ENCODE data around the gene KRTAP5-10. TPM values are rescaled to one million over a fixed set of nuclear protein-coding genes. Genes with fewer than 3 reads are reported as not detected.
"Not testable (repeated sequence)": the region's sequence is repeated elsewhere in the genome, so short reads cannot be mapped to it uniquely, and the experiment has no call there.

Gene KRTAP5-10
- total RNA-seq, 1 donor from 2014 or later, result not detected

GRCh38 chr11:71568704-71569349 is 3.5 kb downstream of the KRTAP5-10 start:
- H3K4me3 Mint-ChIP-seq, result no peak overlapping the region
- H3K27me3 Mint-ChIP-seq (ENCODE audit: insufficient read depth), result no peaks in the 10 kb centered on the region
- no peak for DNase-seq (ENCODE audit: low spot score)
- H3K27ac Mint-ChIP-seq, result no peak overlapping the region
- intact Hi-C loops (cut with micrococcal nuclease), result loop anchor here (1.0 kb wide), 1 partner anchor 9 kb away; no protein-coding TSS in a partner anchor
- no peaks in the 10 kb centered on the region for H3K4me1 Mint-ChIP-seq (ENCODE audit: low read depth)
- no peaks in the 10 kb centered on the region for H3K36me3 Mint-ChIP-seq (ENCODE audit: low read depth)
- H3K9me3 Mint-ChIP-seq, result no peaks in the 10 kb centered on the region

- intact Hi-C loops (cut with micrococcal nuclease); H3K27ac Mint-ChIP-seq; H3K36me3 Mint-ChIP-seq (ENCODE audit: low read depth); DNase-seq (ENCODE audit: low spot score); H3K4me3 Mint-ChIP-seq; H3K9me3 Mint-ChIP-seq; H3K4me1 Mint-ChIP-seq (ENCODE audit: low read depth); H3K27me3 Mint-ChIP-seq (ENCODE audit: insufficient read depth): not testable (repeated sequence)
Measured at GRCh38 chr11:71571101-71571850, 5.9 kb downstream of the KRTAP5-10 start.

GRCh38 chr11:71572811-71573210 is 7.4 kb downstream of the KRTAP5-10 start:
- no peak overlapping the region for H3K27ac Mint-ChIP-seq
- no peaks in the 10 kb centered on the region for H3K4me1 Mint-ChIP-seq (ENCODE audit: low read depth)
- H3K27me3 Mint-ChIP-seq (ENCODE audit: insufficient read depth), result no peaks in the 10 kb centered on the region
- no peaks in the 10 kb centered on the region for H3K36me3 Mint-ChIP-seq (ENCODE audit: low read depth)
- intact Hi-C loops (cut with micrococcal nuclease), result no loop called here
- no peak for DNase-seq (ENCODE audit: low spot score)
- no peaks in the 10 kb centered on the region for H3K9me3 Mint-ChIP-seq
- H3K4me3 Mint-ChIP-seq, result no peak overlapping the region

GRCh38 chr11:71574418-71574817 is 9.1 kb downstream of the KRTAP5-10 start:
- H3K36me3 Mint-ChIP-seq (ENCODE audit: low read depth), result no peaks in the 10 kb centered on the region
- H3K4me1 Mint-ChIP-seq (ENCODE audit: low read depth), result no peaks in the 10 kb centered on the region
- H3K9me3 Mint-ChIP-seq, result no peaks in the 10 kb centered on the region
- intact Hi-C loops (cut with micrococcal nuclease), result no loop called here
- H3K4me3 Mint-ChIP-seq, result no peak overlapping the region
- H3K27me3 Mint-ChIP-seq (ENCODE audit: insufficient read depth), result no peaks in the 10 kb centered on the region
- no peak overlapping the region for H3K27ac Mint-ChIP-seq
- no peak for DNase-seq (ENCODE audit: low spot score)

- peaks cover 9% of the 10 kb centered on the region for H3K4me1 Mint-ChIP-seq (ENCODE audit: low read depth)
Measured at GRCh38 chr11:71575723-71576424, 10.5 kb downstream of the KRTAP5-10 start.

GRCh38 chr11:71576688-71577465 is 11.5 kb downstream of the KRTAP5-10 start:
- intact Hi-C loops (cut with micrococcal nuclease); DNase-seq (ENCODE audit: low spot score); H3K27ac Mint-ChIP-seq; H3K9me3 Mint-ChIP-seq; H3K36me3 Mint-ChIP-seq (ENCODE audit: low read depth); H3K4me3 Mint-ChIP-seq; H3K27me3 Mint-ChIP-seq (ENCODE audit: insufficient read depth): not testable (repeated sequence)
- peaks cover 19% of the 10 kb centered on the region for H3K4me1 Mint-ChIP-seq (ENCODE audit: low read depth)

More at GRCh38 chr11:71575723-71576424, 10.5 kb downstream of the KRTAP5-10 start:
- intact Hi-C loops (cut with micrococcal nuclease), result no loop called here
- Mint-ChIP-seq H3K27me3 (ENCODE audit: insufficient read depth) (peaks cover 2% of the 10 kb centered on the region), H3K9me3 (no peaks in the 10 kb centered on the region), H3K27ac (no peak overlapping the region), H3K4me3 (no peak overlapping the region), H3K36me3 (ENCODE audit: low read depth) (no peaks in the 10 kb centered on the region)
- DNase-seq (ENCODE audit: low spot score), result no peak

GRCh38 chr11:71577469-71578004 is 12.2 kb downstream of the KRTAP5-10 start:
- Mint-ChIP-seq H3K4me3 (no peak overlapping the region), H3K4me1 (ENCODE audit: low read depth) (peaks cover 20% of the 10 kb centered on the region), H3K27ac (no peak overlapping the region), H3K9me3 (no peaks in the 10 kb centered on the region), H3K36me3 (ENCODE audit: low read depth) (no peaks in the 10 kb centered on the region), H3K27me3 (ENCODE audit: insufficient read depth) (peaks cover 8% of the 10 kb centered on the region)
- no peak for DNase-seq (ENCODE audit: low spot score)
- intact Hi-C loops (cut with micrococcal nuclease), result loop anchor here (1.0 kb wide), 1 partner anchor 9 kb away; no protein-coding TSS in a partner anchor

- not testable (repeated sequence) for H3K27ac Mint-ChIP-seq, H3K4me3 Mint-ChIP-seq
- H3K4me1 Mint-ChIP-seq (ENCODE audit: low read depth), result peaks cover 20% of the 10 kb centered on the region
Measured at GRCh38 chr11:71579513-71579912, 14.2 kb downstream of the KRTAP5-10 start.

GRCh38 chr11:71580057-71581003 is 15.0 kb downstream of the KRTAP5-10 start:
- no peak overlapping the region for H3K27ac Mint-ChIP-seq
- H3K4me1 Mint-ChIP-seq (ENCODE audit: low read depth), result peaks cover 20% of the 10 kb centered on the region
- no peaks in the 10 kb centered on the region for H3K9me3 Mint-ChIP-seq
- DNase-seq (ENCODE audit: low spot score), result no peak
- intact Hi-C loops (cut with micrococcal nuclease), result no loop called here
- no peak overlapping the region for H3K4me3 Mint-ChIP-seq
- no peaks in the 10 kb centered on the region for H3K36me3 Mint-ChIP-seq (ENCODE audit: low read depth)
- peaks cover 10% of the 10 kb centered on the region for H3K27me3 Mint-ChIP-seq (ENCODE audit: insufficient read depth)

More at GRCh38 chr11:71579513-71579912, 14.2 kb downstream of the KRTAP5-10 start:
- H3K9me3 Mint-ChIP-seq; DNase-seq (ENCODE audit: low spot score); intact Hi-C loops (cut with micrococcal nuclease); H3K36me3 Mint-ChIP-seq (ENCODE audit: low read depth): not testable (repeated sequence)
- H3K27me3 Mint-ChIP-seq (ENCODE audit: insufficient read depth), result peaks cover 10% of the 10 kb centered on the region

- Mint-ChIP-seq H3K4me1 (ENCODE audit: low read depth) (peaks cover 20% of the 10 kb centered on the region), H3K36me3 (ENCODE audit: low read depth) (no peaks in the 10 kb centered on the region), H3K9me3 (no peaks in the 10 kb centered on the region), H3K27ac (no peak overlapping the region), H3K4me3 (no peak overlapping the region), H3K27me3 (ENCODE audit: insufficient read depth) (peaks cover 10% of the 10 kb centered on the region)
- DNase-seq (ENCODE audit: low spot score), result no peak
- intact Hi-C loops (cut with micrococcal nuclease), result no loop called here
Measured at GRCh38 chr11:71581826-71582225, 16.5 kb downstream of the KRTAP5-10 start.

GRCh38 chr11:71582309-71582895 is 17.0 kb downstream of the KRTAP5-10 start, which contains the start of gene KRTAP5-11:
TSS of gene KRTAP5-11 (minus strand) at chr11:71582875. CDS start at chr11:71582837, 38 bp downstream.
- no peaks in the 10 kb centered on the region for H3K36me3 Mint-ChIP-seq (ENCODE audit: low read depth)
- H3K4me1 Mint-ChIP-seq (ENCODE audit: low read depth), result peaks cover 20% of the 10 kb centered on the region
- H3K4me3 Mint-ChIP-seq, result no peak within 1 kb of the TSS
- DNase-seq (ENCODE audit: low spot score), result no peak
- intact Hi-C loops (cut with micrococcal nuclease), result no loop called here
- H3K27me3 Mint-ChIP-seq (ENCODE audit: insufficient read depth), result peaks cover 12% of the 10 kb centered on the region
- no peaks in the 10 kb centered on the region for H3K9me3 Mint-ChIP-seq
- H3K27ac Mint-ChIP-seq, result no peak within 1 kb of the TSS

All from activated T-helper 1 cell treated with anti-CD3 and anti-CD28 coated beads, Interleukin-12 subunit alpha, Interleukin-12 subunit beta, Interleukin-2, Interleukin-4 antibody, amounts not matched to agents 30 ng/mL and 10 ng/mL and 1 ng/mL, durations not matched to agents 14 hours and 24 hours and 36 hours (primary cell).